Tongue (tissue), 2 donors: ENCODE results near the gene NDEL1. TPM values are rescaled to one million over a fixed set of nuclear protein-coding genes. Genes with fewer than 3 reads are reported as not detected.
A peak's percentile ranks its signal among the peaks of the same experiment; 100 is the strongest.

Source experiments
- DNase-seq: peaks from one replicate; pipeline ENCODE4 v3.0.0-alpha.2; 2015
- total RNA-seq: library from RNA; depleted of rRNA; stranded (reverse); fragments of >200 nt; gene quantifications from one replicate; pipeline ENCODE4 v1.2.3, GENCODE V29; 2014

The NDEL1 gene
- total RNA-seq, 1 donor from 2014 or later: 48.9 TPM

- no peak for DNase-seq
These were observed 21.7 kb upstream of the NDEL1 start for GRCh38 chr17:8413938-8414337.

- no peak for DNase-seq
These were observed 17.9 kb upstream of the NDEL1 start for GRCh38 chr17:8417806-8418205.

- DNase-seq: no peak
These were observed 17.2 kb upstream of the NDEL1 start for GRCh38 chr17:8418471-8418870.

DNA sequence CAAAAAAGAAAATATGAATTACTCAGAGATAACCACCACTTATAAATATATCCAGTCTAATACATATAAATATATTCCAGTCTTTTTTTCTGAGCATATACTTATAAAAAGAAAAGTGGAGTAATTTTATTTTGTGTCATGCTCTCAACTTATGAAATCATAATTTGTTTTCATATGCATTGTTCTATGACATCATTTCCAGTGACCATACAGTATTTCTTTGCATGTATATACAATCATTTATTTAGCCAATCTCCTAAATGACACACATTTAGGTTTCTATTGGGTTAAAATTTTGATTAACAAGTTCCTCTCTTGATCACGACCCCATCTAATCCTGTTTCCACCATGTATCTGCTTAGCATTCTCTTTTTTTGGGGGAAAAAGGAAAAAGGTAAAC, 16.4 kb upstream of the NDEL1 start:
- no peak for DNase-seq

- peak; percentile 37 for DNase-seq
These were observed 15.4 kb upstream of the NDEL1 start for GRCh38 chr17:8420041-8420934.

GRCh38 chr17:8421571-8421970, 14.1 kb upstream of the NDEL1 start:
- DNase-seq: no peak

- DNase-seq: no peak
These were observed 9.5 kb upstream of the NDEL1 start for GRCh38 chr17:8426094-8426720.

GRCh38 chr17:8426802-8427201, 8.9 kb upstream of the NDEL1 start:
- DNase-seq: no peak

- DNase-seq: no peak
These were observed 4.7 kb upstream of the NDEL1 start for GRCh38 chr17:8430966-8431365.

GRCh38 chr17:8436169-8436843, 622 bp downstream of the NDEL1 start:
- DNase-seq: peak; percentile 74

DNA sequence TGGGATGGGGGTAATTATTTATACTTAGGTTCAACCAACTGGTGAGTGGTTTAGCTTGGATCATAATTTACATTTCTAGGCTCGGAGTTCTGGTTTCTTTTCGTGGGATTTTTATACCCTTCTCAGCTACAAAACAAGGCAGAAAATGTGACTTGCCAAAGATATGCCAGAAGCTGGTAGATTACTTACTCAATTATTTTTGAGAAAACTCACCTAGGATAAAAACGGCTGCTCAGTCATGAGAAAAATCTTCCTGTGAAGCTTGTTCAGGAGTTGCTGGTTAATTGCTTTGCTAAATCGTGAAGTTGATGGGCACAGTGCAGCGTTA, 1.1 kb downstream of the NDEL1 start:
- DNase-seq: no peak

DNA sequence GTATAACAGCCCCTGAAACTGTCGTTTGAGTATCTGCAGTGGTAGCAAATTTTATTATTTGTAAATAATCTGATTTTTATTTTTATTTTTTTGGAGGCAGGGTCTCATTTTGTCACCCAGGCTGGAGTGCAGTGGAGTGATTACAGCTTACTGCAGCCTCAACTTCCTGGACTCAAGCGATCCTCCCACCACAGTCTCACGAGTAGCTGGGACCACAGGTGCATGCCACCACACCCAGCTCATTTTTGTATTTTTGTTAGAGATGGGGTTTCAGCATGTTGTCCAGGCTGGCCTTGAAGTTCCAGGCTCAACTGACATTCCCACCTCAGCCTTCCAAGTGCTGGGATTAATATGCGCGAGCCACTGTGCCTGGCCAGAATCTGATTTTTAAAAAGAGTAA, 2.8 kb downstream of the NDEL1 start:
- DNase-seq: no peak

GRCh38 chr17:8439681-8440080, 4.0 kb downstream of the NDEL1 start:
- DNase-seq: no peak

DNA sequence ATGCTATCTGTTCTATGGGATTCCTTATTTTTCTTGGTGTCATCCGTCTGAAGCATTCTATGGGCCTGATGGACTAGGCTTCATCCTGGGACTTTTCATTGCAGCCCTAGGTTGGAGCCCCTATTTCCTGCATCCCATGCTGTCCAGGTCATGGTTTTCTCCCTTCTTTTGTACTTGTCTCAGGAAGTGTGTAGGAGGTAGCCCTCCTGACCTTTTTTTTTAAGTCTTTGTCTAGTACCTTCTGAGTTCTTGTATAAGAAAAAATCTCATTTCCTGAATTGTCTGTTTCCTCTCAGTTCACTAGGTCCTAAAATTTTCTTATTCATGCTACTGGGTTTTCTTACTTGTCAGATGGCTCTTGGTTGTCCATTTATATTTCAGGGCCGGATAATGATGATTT, 6.0 kb downstream of the NDEL1 start:
- DNase-seq: no peak

GRCh38 chr17:8442310-8442709, 6.6 kb downstream of the NDEL1 start:
- DNase-seq: no peak

DNA sequence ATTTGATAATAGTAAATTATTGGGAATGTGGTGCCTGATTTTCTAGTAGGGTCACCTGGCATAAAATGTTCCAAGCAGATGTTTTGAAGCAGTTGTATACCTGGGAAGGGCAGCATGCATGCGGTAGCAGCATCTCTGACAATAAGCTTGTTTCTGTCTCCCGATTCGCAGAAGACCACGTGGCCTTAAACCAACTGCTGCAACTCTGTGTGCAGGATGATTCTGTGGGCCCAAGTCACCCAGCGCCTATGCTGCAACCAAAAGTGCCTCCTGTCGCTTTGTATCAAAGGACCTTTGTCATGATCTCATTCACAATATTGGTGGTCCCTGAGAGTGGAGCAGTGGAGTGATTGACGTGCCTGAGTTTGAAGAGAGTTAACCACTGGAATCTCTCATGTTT, 8.1 kb downstream of the NDEL1 start:
- DNase-seq: no peak

DNA sequence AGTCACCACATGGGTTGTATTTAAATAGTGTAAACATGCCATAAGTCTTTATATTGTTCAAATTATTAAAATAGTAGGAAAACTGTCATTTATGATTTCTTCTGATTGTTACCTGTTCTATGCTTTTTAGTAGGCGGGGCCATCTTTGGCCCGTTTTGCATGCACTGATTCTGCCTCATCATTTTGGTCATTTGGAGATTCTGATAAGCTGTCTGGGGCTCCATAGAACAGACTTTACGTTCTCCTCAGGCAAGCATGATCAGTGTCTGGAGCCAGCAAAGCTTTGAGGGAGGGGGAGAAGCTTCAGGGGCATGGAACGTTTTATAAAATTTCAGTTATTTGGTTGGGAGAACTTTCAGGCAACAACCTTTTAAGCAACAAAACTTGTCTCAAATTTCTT, 8.8 kb downstream of the NDEL1 start:
- DNase-seq: no peak

DNA sequence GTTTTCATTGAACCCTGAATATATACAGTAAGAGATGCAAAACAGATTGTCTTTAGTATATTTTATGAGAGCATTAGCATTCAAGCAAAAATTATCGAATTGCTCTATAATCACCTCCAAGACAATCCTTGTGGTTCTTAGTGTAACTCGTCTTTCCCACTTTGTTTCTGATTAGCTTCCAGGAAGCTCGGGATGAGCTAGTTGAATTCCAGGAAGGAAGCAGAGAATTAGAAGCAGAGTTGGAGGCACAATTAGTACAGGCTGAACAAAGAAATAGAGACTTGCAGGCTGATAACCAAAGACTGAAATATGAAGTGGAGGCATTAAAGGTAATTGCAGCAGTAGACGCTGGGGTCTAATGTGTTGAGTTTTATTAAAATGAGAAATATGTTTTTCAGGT, 9.9 kb downstream of the NDEL1 start:
- DNase-seq: no peak

DNA sequence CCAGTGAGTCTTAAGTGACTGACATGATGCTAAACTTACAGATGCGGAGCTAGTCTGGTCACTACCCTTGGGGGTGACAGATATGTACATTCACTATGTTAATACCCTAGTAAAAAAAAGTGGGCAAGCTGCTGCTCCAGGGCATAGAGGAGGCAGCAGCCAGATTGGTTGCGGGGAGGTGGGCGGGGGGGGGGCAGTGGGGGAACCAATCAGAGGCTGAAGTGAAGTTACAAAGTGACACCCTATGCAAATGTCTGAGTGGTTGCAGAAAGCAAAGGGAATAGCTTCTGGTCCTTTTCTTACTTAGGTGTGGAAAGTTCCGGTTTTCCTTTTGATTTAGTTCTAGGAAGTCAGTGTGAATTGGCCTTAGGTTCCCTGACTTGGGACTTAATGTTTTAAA, 12.1 kb downstream of the NDEL1 start:
- DNase-seq: no peak

DNA sequence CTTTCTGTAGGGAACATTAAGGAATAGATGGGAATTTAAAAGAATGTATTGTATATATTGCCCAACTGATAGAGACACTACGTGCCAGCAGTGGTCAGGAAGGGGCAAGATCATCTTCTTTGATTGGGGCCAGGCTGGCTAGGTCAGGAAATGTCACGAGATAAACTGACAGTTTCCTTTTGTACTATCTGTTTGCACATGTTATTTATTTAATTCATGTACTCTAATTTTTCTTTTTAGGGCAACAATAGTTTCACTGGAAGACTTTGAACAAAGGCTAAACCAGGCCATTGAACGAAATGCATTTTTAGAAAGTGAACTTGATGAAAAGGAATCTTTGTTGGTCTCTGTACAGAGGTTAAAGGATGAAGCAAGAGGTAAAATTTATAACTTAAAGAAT, 12.6 kb downstream of the NDEL1 start:
- no peak for DNase-seq

DNA sequence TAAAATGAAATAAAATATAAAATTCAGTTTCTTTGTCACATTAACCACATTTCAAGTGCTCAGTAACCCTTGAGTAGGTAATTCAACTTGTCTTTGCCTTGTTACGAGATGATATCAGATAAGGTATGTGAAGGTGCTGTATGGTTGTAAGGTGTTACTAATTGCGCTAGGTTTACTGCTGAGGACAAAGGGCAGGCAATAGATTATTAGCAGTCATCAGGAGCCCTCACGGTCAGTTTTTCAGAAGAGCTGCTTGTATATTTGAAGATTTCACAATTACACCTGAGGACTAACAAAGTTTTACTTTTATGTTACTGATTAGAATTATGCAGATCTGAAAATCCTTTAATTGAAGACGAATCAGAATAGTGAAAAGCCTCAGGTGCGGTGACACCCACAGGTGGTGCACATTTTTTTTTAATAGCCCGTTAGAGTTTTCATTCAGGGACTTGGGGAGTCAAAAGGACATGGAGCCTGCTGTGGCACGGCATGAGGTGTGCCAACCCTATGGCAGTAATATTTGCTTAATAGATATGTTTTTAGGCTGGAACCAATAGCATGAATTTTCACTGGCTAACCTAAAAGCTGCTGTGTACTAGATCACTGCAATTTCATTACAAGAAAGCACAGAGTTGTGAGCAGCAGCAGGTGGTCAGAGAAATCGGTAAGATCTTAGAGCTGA, 16.4 kb downstream of the NDEL1 start:
- DNase-seq: no peak

DNA sequence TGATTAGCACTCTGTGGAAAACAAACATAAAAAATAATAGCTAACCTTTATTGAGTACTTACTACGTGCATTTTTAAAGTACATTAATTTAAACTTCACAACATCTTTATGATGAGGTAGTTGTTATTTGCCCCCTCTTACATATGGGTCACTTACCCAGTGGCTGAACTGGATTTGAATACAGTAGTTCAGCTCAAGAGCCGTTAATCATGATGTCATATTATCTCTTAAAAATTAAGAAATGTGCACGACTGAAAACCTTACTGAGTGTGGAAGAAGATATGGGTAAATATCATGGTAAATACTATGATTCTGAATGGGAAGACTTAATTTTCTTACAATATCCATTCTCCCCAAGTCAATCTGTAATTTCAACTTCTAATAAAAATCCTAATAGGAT, 17.6 kb downstream of the NDEL1 start:
- DNase-seq: no peak

- no peak for DNase-seq
These were observed 20.1 kb downstream of the NDEL1 start for GRCh38 chr17:8455665-8456209.
